GM12891 (cell line): Measurements from ENCODE around the gene ATCAY.

Experiments used
- POLR2A ChIP-seq: IDR thresholded peaks from 2 replicates; pipeline ENCODE4 v1.6.1; 2011; ENCODE audit warnings: low read depth, low read length, control low read depth
- POLR2AphosphoS5 ChIP-seq: IDR thresholded peaks from 2 replicates; pipeline ENCODE4 v1.6.1; 2011; ENCODE audit warnings: low read depth, low read length, control low read depth

GRCh38 chr19:3950871-3951861 lies 70.7 kb downstream of the ATCAY start:
- TF ChIP-seq POLR2A (no peak), POLR2AphosphoS5 (no peak)
